HL-60 (cell line): Measurements from ENCODE around the gene RNF26.

Experiments
- DNase-seq, 2 experiments: peaks; one replicate each; pipeline ENCODE4 v3.0.0-alpha.2; 2010 to 2020; ENCODE audit warnings: low read depth in 1 of 2, low spot score in 1 of 2
- H3K27ac ChIP-seq: fragments of 250-450 bp; sonication (Bioruptor Pico); replicated peaks from 2 replicates; pipeline ENCODE4 v1.5.1; 2020; ENCODE audit warnings: mild to moderate bottlenecking, moderate library complexity
- H3K27me3 ChIP-seq: fragments of 250-450 bp; sonication (Bioruptor Pico); 2 replicates; pipeline ENCODE4 v1.5.1; 2021; ENCODE audit warnings: mild to moderate bottlenecking, moderate library complexity; ENCODE audit not compliant: insufficient read depth, poor library complexity, severe bottlenecking
- H3K4me3 ChIP-seq: replicated peaks from 2 replicates; pipeline ENCODE4 v1.5.1; 2011; ENCODE audit warnings: mild to moderate bottlenecking, control low read depth, low read length; ENCODE audit not compliant: insufficient read depth
- CTCF ChIP-seq: IDR thresholded peaks from one replicate; pipeline ENCODE4 v1.5.1; 2011; ENCODE audit warnings: low read length, control low read depth, inconsistent platforms; ENCODE audit not compliant: insufficient read depth
- GABPA ChIP-seq: IDR thresholded peaks from 2 replicates; pipeline ENCODE4 v1.6.1; 2012; ENCODE audit warnings: low read depth
- POLR2AphosphoS5 ChIP-seq: IDR thresholded peaks from 2 replicates; pipeline ENCODE4 v1.6.1; 2012; ENCODE audit warnings: low read depth
- REST ChIP-seq: IDR thresholded peaks from 2 replicates; pipeline ENCODE4 v1.6.1; 2012; ENCODE audit warnings: low read depth; ENCODE audit not compliant: insufficient replicate concordance
- SPI1 ChIP-seq: IDR thresholded peaks from 2 replicates; pipeline ENCODE4 v1.6.1; 2012; ENCODE audit warnings: low read depth, mild to moderate bottlenecking, borderline replicate concordance

Gene RNF26

GRCh38 chr11:119380160-119380826, 46.0 kb downstream of the RNF26 start:
- no peak overlapping the region for H3K4me3 ChIP-seq
- DNase-seq = no peak
- H3K27me3 ChIP-seq = no peaks in the 10 kb centered on the region
- TF ChIP-seq REST (no peak), POLR2AphosphoS5 (no peak), SPI1 (no peak), GABPA (no peak), CTCF (no peak)
- H3K27ac ChIP-seq = no peak overlapping the region

GRCh38 chr11:119380827-119381180, 46.5 kb downstream of the RNF26 start:
- no peak overlapping the region for H3K27ac ChIP-seq
- peak overlapping the region; percentile 59 for H3K4me3 ChIP-seq
- TF ChIP-seq SPI1 = no peak
- no peak for TF ChIP-seq POLR2AphosphoS5
- no peak for TF ChIP-seq GABPA
- no peak for DNase-seq
- H3K27me3 ChIP-seq = no peaks in the 10 kb centered on the region

DNA sequence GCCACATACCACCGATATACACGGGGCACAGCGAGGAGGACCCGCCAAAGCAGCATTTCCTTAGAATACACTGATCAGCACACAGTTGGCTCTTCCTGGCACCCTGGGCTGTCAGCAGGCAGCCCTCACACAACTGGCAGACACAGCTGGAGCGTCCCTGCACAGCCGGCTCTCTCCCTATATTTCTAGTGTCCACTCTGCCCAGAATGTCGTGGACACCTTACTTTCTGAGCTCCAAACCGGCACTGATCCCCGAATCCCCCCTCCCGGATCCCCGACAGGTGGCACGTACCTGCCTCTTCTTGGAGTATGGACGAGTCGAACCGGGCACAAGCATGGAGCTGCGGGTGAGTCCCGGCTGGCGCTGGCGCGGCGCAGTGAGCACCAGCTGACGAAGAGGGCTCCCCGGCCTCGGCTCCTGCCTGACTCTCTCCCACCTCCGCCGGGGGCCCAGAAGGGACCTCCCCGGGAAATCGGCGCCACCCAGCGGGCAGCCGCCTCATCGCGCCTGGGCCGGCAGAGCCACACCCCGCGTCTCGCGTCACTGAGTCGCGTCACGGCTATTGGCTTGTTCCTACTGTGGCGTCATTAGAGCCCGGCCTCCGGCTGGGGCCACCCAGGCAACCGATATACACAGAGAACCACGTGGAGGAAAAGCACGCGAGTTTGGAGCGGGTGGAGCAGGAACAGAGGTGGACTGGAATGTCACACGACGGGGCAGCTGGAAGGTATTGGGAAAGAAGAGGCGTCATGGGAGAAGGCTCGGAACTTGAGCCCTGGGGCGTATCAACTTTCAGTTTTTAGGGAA, 47.1 kb downstream of the RNF26 start, which contains the start of gene USP2:
Gene USP2, minus strand, starts transcription at position 510 of the 808 bp plus-strand sequence. CDS start 8,210 bp downstream, outside the sequence.
- peak within 1 kb of the TSS; percentile 53; the same call in 1 of the 2 replicates for H3K27ac ChIP-seq
- H3K4me3 ChIP-seq = peak within 1 kb of the TSS; percentile 59

More for the DNA sequence above, 47.1 kb downstream of the RNF26 start, which contains the start of gene USP2:
- DNase-seq = peak; percentile 89 to 94
- TF ChIP-seq POLR2AphosphoS5 (no peak), REST (no peak), CTCF (peak; percentile 62), GABPA (no peak)
- H3K27me3 ChIP-seq = no peaks in the 10 kb centered on the region
